ENCODE data around the gene YIF1A. TPM values are rescaled to one million over a fixed set of nuclear protein-coding genes. Genes with fewer than 3 reads are reported as not detected.

The YIF1A gene
- total and polyA plus RNA-seq, 7 donors, result 30.3 to 104 (median 59.2) TPM

GRCh38 chr11:66328302-66329144, 39.6 kb upstream of the YIF1A start:
- Histone ChIP-seq H3K36me3 (peaks cover 0 to 11% (median 0%) of the 10 kb centered on the region in 4 donors), H3K27me3 (no peaks in the 10 kb centered on the region), H3K4me1 (peaks cover 0 to 34% (median 31%) of the 10 kb centered on the region in 4 donors), H3K27ac (peak overlapping the region; percentile 1 to 81 (median 54)), H3K9me3 (no peaks in the 10 kb centered on the region), H3K4me3 (no peak overlapping the region)
- DNase-seq, result peak; percentile 88
- intact Hi-C loops (cut with DNase I), result loop anchor here (1.0 to 5.0 kb wide), 2 partner anchors 16 to 59 kb away; no protein-coding TSS in a partner anchor
- WGBS, 2 donors, result 9 to 13% methylated on average over 19 of the region's 19 CpGs
- TF ChIP-seq POLR2AphosphoS5 (IDR thresholded peaks at IDR 0.05) (peak in 1 of 4 donors; percentile 29), POLR2A (IDR thresholded peaks at IDR 0.05) (no peak)
- TF ChIP-seq, protein P1, sequence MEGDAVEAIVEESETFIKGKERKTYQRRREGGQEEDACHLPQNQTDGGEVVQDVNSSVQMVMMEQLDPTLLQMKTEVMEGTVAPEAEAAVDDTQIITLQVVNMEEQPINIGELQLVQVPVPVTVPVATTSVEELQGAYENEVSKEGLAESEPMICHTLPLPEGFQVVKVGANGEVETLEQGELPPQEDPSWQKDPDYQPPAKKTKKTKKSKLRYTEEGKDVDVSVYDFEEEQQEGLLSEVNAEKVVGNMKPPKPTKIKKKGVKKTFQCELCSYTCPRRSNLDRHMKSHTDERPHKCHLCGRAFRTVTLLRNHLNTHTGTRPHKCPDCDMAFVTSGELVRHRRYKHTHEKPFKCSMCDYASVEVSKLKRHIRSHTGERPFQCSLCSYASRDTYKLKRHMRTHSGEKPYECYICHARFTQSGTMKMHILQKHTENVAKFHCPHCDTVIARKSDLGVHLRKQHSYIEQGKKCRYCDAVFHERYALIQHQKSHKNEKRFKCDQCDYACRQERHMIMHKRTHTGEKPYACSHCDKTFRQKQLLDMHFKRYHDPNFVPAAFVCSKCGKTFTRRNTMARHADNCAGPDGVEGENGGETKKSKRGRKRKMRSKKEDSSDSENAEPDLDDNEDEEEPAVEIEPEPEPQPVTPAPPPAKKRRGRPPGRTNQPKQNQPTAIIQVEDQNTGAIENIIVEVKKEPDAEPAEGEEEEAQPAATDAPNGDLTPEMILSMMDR (IDR thresholded peaks at IDR 0.05), result peak; percentile 95 to 99 (median 98)

- Histone ChIP-seq H3K4me1 (peaks cover 0 to 34% (median 31%) of the 10 kb centered on the region in 4 donors), H3K9me3 (no peaks in the 10 kb centered on the region), H3K27me3 (no peaks in the 10 kb centered on the region), H3K4me3 (no peak overlapping the region), H3K27ac (peak overlapping the region; percentile 1 to 81 (median 54)), H3K36me3 (peaks cover 0 to 6% (median 0%) of the 10 kb centered on the region in 4 donors)
- DNase-seq, result no peak
- TF ChIP-seq EP300 (IDR thresholded peaks at IDR 0.05), result no peak
- intact Hi-C loops (cut with DNase I), result loop anchor here (1.0 to 5.0 kb wide), 2 partner anchors 16 to 59 kb away; no protein-coding TSS in a partner anchor
- whole genome bisulfite sequencing, 2 donors, result 21 to 52% methylated on average over 3 of the region's 3 CpGs
Observed at GRCh38 chr11:66328031-66328301, 39.0 kb upstream of the YIF1A start.

GRCh38 chr11:66327171-66328030, 38.5 kb upstream of the YIF1A start:
- H3K4me3 ChIP-seq, result no peak overlapping the region
- intact Hi-C loops (cut with DNase I), result loop anchor here (1.0 to 5.0 kb wide), 2 partner anchors 15 to 60 kb away; no protein-coding TSS in a partner anchor
- H3K36me3 ChIP-seq, result peaks cover 0 to under 1% (median 0%) of the 10 kb centered on the region in 4 donors
- H3K27me3 ChIP-seq, result no peaks in the 10 kb centered on the region
- no peak for TF ChIP-seq EP300 (IDR thresholded peaks at IDR 0.05)
- TF ChIP-seq, protein P1 (IDR thresholded peaks at IDR 0.05), result no peak
- TF ChIP-seq POLR2A (IDR thresholded peaks at IDR 0.05), result no peak
- DNase-seq, result no peak
- no peaks in the 10 kb centered on the region for H3K9me3 ChIP-seq
- peak overlapping the region; percentile 63 to 81 (median 72) for H3K27ac ChIP-seq
- H3K4me1 ChIP-seq, result peaks cover 0 to 34% (median 31%) of the 10 kb centered on the region in 4 donors
- 83 to 85% methylated on average over 10 of the region's 10 CpGs for WGBS, 2 donors

GRCh38 chr11:66326261-66327111, 37.5 kb upstream of the YIF1A start:
- peak overlapping the region; percentile 63 to 81 (median 72) for H3K27ac ChIP-seq
- TF ChIP-seq POLR2A (IDR thresholded peaks at IDR 0.05) (no peak), POLR2AphosphoS5 (IDR thresholded peaks at IDR 0.05) (peak in 1 of 4 donors; percentile 19), EP300 (IDR thresholded peaks at IDR 0.05) (no peak)
- TF ChIP-seq, protein P1 (IDR thresholded peaks at IDR 0.05), result no peak
- no peaks in the 10 kb centered on the region for H3K9me3 ChIP-seq
- H3K4me1 ChIP-seq, result peaks cover 0 to 34% (median 31%) of the 10 kb centered on the region in 4 donors
- 41 to 55% methylated on average over 21 of the region's 21 CpGs for WGBS, 2 donors
- H3K27me3 ChIP-seq, result no peaks in the 10 kb centered on the region
- peak; percentile 82 for DNase-seq
- intact Hi-C loops (cut with DNase I), result loop anchor here (5.0 kb wide), 1 partner anchor 61 kb away; no protein-coding TSS in a partner anchor
- H3K36me3 ChIP-seq, result no peaks in the 10 kb centered on the region
- H3K4me3 ChIP-seq, result no peak overlapping the region
